Mesendoderm (in vitro differentiated cells): ENCODE measurements around the gene SRSF4. TPM values are rescaled to one million over a fixed set of nuclear protein-coding genes. Genes with fewer than 3 reads are reported as not detected.
A peak's percentile ranks its signal among the peaks of the same experiment; 100 is the strongest.

ENCODE experiments used
- DNase-seq: peaks from one replicate; pipeline ENCODE4 v3.0.0; 2013
- H2AK5ac ChIP-seq: 2 replicates; pipeline ENCODE4 v1.6.1; 2013; ENCODE audit warnings: low read length, inconsistent platforms
- H2BK120ac ChIP-seq: 2 replicates; pipeline ENCODE4 v1.6.1; 2013; ENCODE audit warnings: low read depth, mild to moderate bottlenecking, low read length, moderate library complexity, mixed read lengths
- H2BK15ac ChIP-seq: replicated peaks from 2 replicates; pipeline ENCODE4 v1.6.1; 2013; ENCODE audit warnings: low read depth, mild to moderate bottlenecking, moderate library complexity
- H2BK5ac ChIP-seq: 2 replicates; pipeline ENCODE4 v1.6.1; 2013; ENCODE audit warnings: low read length, inconsistent platforms
- H3K18ac ChIP-seq: 2 replicates; pipeline ENCODE4 v1.6.1; 2013; ENCODE audit warnings: mild to moderate bottlenecking, low read length, mixed read lengths
- H3K23ac ChIP-seq: one replicate; pipeline ENCODE4 v1.6.1; 2013; ENCODE audit warnings: low read length
- H3K27ac ChIP-seq: 2 replicates; pipeline ENCODE4 v1.5.1; 2013; ENCODE audit warnings: low read depth, mild to moderate bottlenecking, inconsistent platforms, low read length, moderate library complexity
- H3K27me3 ChIP-seq: 2 replicates; pipeline ENCODE4 v1.6.1; 2013; ENCODE audit warnings: low read length, control low read depth, mild to moderate bottlenecking, inconsistent platforms; ENCODE audit not compliant: insufficient read depth, poor library complexity
- H3K36me3 ChIP-seq: 2 replicates; pipeline ENCODE4 v1.6.1; 2013; ENCODE audit warnings: low read length, inconsistent platforms; ENCODE audit not compliant: control insufficient read depth, insufficient read depth
- H3K4ac ChIP-seq: one replicate; pipeline ENCODE4 v1.6.1; 2013; ENCODE audit warnings: low read depth, mild to moderate bottlenecking, low read length, moderate library complexity
- H3K4me1 ChIP-seq: 2 replicates; pipeline ENCODE4 v1.6.1; 2013; ENCODE audit warnings: low read depth, low read length, inconsistent platforms; ENCODE audit not compliant: control insufficient read depth
- H3K4me2 ChIP-seq: 2 replicates; pipeline ENCODE4 v1.6.1; 2013; ENCODE audit warnings: low read length
- H3K4me3 ChIP-seq: 2 replicates; pipeline ENCODE4 v1.5.1; 2013; ENCODE audit warnings: mild to moderate bottlenecking, low read length
- H3K56ac ChIP-seq: one replicate; pipeline ENCODE4 v1.6.1; 2013; ENCODE audit warnings: low read length
- H3K79me1 ChIP-seq: 2 replicates; pipeline ENCODE4 v1.6.1; 2013; ENCODE audit warnings: low read length, inconsistent platforms
- H3K79me2 ChIP-seq: 2 replicates; pipeline ENCODE4 v1.6.1; 2013; ENCODE audit warnings: mild to moderate bottlenecking, low read length; ENCODE audit not compliant: control insufficient read depth, insufficient read depth
- H3K9ac ChIP-seq: 2 replicates; pipeline ENCODE4 v1.6.1; 2013; ENCODE audit warnings: low read length, inconsistent platforms
- H4K5ac ChIP-seq: one replicate; pipeline ENCODE4 v1.6.1; 2013; ENCODE audit warnings: low read length
- H4K8ac ChIP-seq: one replicate; pipeline ENCODE4 v1.6.1; 2013; ENCODE audit warnings: low read depth, mild to moderate bottlenecking, control low read depth, low read length, moderate library complexity
- WGBS: extraction: QIAGEN DNeasy Blood & Tissue Kit; methylation state at CpG from one replicate; pipeline ENCODE4 v1.1.7; 2013; ENCODE audit warnings: low lambda C conversion rate, missing lambda C conversion rate; ENCODE audit not compliant: insufficient coverage; ENCODE audit errors: extremely low coverage; 5-methylcytosine and 5-hydroxymethylcytosine counted together
- polyA plus RNA-seq, 2 experiments: library from polyadenylated mRNA; stranded (reverse); fragments of 200-250 nt; gene quantifications; one replicate each; pipeline ENCODE4 v1.2.3, GENCODE V29; 2013

The SRSF4 gene
- polyA plus RNA-seq (2013, experiment 1 of 2), result 89.4 TPM
- 88.1 TPM for polyA plus RNA-seq (2013, experiment 2 of 2)

GRCh38 chr1:29181413-29182225 is at the start of gene SRSF4:
SRSF4 (minus strand) TSS chr1:29181900; CDS start chr1:29181752, 148 bp downstream.
- H3K4ac ChIP-seq, result peak within 1 kb of the TSS; percentile 73
- H3K9ac ChIP-seq, result peak within 1 kb of the TSS; percentile 100
- no peak within 1 kb of the TSS for H2BK15ac ChIP-seq
- peak within 1 kb of the TSS; percentile 100 for H3K23ac ChIP-seq
- peak within 1 kb of the TSS; percentile 10 for H2BK120ac ChIP-seq
- peak within 1 kb of the TSS; percentile 92 for H3K4me2 ChIP-seq
- peak within 1 kb of the TSS; percentile 100 for H3K27ac ChIP-seq
- peak; percentile 99 for DNase-seq
- H3K36me3 ChIP-seq, result no peaks in the 10 kb centered on the region
- no CpG with 5 or more reads among the region's 100 CpGs for WGBS
- H3K18ac ChIP-seq, result peak within 1 kb of the TSS; percentile 92
- peak within 1 kb of the TSS; percentile 96 for H4K5ac ChIP-seq
- peaks cover 45% of the 10 kb centered on the region for H3K79me2 ChIP-seq
- H3K56ac ChIP-seq, result peak within 1 kb of the TSS; percentile 99
- H3K4me3 ChIP-seq, result peak within 1 kb of the TSS; percentile 100
- peak within 1 kb of the TSS; percentile 65 for H2AK5ac ChIP-seq
- no peaks in the 10 kb centered on the region for H3K27me3 ChIP-seq
- H4K8ac ChIP-seq, result peak within 1 kb of the TSS; percentile 29
- H3K79me1 ChIP-seq, result no peaks in the 10 kb centered on the region
- no peaks in the 10 kb centered on the region for H3K4me1 ChIP-seq
- H2BK5ac ChIP-seq, result peak within 1 kb of the TSS; percentile 96

- Histone ChIP-seq H3K4ac (peak within 1 kb of the TSS; percentile 70), H4K8ac (peak within 1 kb of the TSS; percentile 69), H3K18ac (no peak within 1 kb of the TSS), H3K27ac (no peak within 1 kb of the TSS), H3K4me3 (peak within 1 kb of the TSS; percentile 96), H3K9ac (peak within 1 kb of the TSS; percentile 86), H3K4me1 (no peaks in the 10 kb centered on the region), H3K36me3 (no peaks in the 10 kb centered on the region), H3K4me2 (peak within 1 kb of the TSS; percentile 94), H3K23ac (no peak within 1 kb of the TSS), H3K27me3 (no peaks in the 10 kb centered on the region), H2AK5ac (no peak within 1 kb of the TSS), H3K56ac (peak within 1 kb of the TSS; percentile 93), H4K5ac (peak within 1 kb of the TSS; percentile 3), H2BK15ac (no peak within 1 kb of the TSS), H3K79me1 (peaks cover 5% of the 10 kb centered on the region), H3K79me2 (peaks cover 3% of the 10 kb centered on the region), H2BK5ac (no peak within 1 kb of the TSS), H2BK120ac (no peak within 1 kb of the TSS)
- peak; percentile 96 for DNase-seq
- WGBS, result no CpG with 5 or more reads among the region's 52 CpGs
These were observed 49.1 kb upstream of the SRSF4 start, which contains the start of gene MECR for GRCh38 chr1:29230553-29231378. MECR (minus strand) TSS chr1:29230934; CDS start chr1:29230906, 28 bp downstream.

DNA sequence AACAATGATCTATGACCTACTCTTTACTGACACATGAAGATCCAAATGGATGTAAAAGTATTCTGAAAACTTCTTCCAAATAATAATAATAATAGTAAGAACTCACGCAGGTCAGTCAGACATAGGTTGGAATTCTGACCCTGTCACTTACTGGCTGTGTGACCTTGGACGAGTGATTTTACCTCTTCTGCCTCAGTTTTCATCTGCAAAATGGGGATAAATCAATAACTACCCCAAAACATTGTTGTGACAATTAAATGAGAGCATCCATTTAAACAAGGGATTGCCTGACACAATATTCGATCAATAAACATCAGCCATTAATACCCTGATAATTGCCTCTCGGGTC is 48.5 kb upstream of the SRSF4 start:
- H4K8ac ChIP-seq, result no peak overlapping the region
- H4K5ac ChIP-seq, result no peak overlapping the region
- H3K18ac ChIP-seq, result no peak overlapping the region
- DNase-seq, result no peak
- H2AK5ac ChIP-seq, result no peak overlapping the region
- no peak overlapping the region for H2BK5ac ChIP-seq
- no peak overlapping the region for H2BK120ac ChIP-seq
- H3K4me3 ChIP-seq, result peak overlapping the region; percentile 96
- H3K79me2 ChIP-seq, result peaks cover 3% of the 10 kb centered on the region
- H3K4me1 ChIP-seq, result no peaks in the 10 kb centered on the region
- no CpG with 5 or more reads among the region's 4 CpGs for WGBS
- no peak overlapping the region for H3K4ac ChIP-seq
- peak overlapping the region; percentile 86 for H3K9ac ChIP-seq
- H2BK15ac ChIP-seq, result no peak overlapping the region
- H3K36me3 ChIP-seq, result no peaks in the 10 kb centered on the region
- H3K4me2 ChIP-seq, result peak overlapping the region; percentile 94
- peaks cover 5% of the 10 kb centered on the region for H3K79me1 ChIP-seq
- no peak overlapping the region for H3K27ac ChIP-seq
- H3K23ac ChIP-seq, result no peak overlapping the region
- H3K56ac ChIP-seq, result peak overlapping the region; percentile 93
- H3K27me3 ChIP-seq, result no peaks in the 10 kb centered on the region

DNA sequence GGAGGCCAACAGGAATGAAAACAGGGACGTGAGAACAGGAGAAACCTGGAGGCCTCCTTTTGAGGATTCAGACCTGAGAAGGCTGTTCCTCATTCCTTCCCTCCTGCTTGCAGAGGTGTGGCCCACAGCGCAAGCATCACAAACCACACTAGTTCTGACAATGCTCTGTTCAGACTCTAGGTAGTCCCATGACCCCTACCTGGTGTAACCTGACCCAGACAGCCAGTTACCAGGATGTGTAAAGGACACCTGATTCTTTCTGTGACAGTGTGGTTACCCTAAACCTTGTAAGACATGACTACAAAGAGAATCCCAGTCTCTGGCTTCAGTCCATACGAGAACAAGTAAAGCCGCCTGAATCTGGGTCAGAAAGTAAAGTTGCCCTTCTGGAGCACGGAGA is 45.8 kb upstream of the SRSF4 start:
- no peak overlapping the region for H3K27ac ChIP-seq
- peaks cover 3% of the 10 kb centered on the region for H3K79me2 ChIP-seq
- no peaks in the 10 kb centered on the region for H3K4me1 ChIP-seq
- H3K4ac ChIP-seq, result no peak overlapping the region
- no peaks in the 10 kb centered on the region for H3K27me3 ChIP-seq
- H3K23ac ChIP-seq, result no peak overlapping the region
- no peak overlapping the region for H3K56ac ChIP-seq
- WGBS, result no CpG with 5 or more reads among the region's 5 CpGs
- H2BK5ac ChIP-seq, result no peak overlapping the region
- H2BK120ac ChIP-seq, result no peak overlapping the region
- DNase-seq, result peak; percentile 68
- H4K8ac ChIP-seq, result no peak overlapping the region
- H3K4me2 ChIP-seq, result no peak overlapping the region
- H3K79me1 ChIP-seq, result peaks cover 6% of the 10 kb centered on the region
- H4K5ac ChIP-seq, result no peak overlapping the region
- H3K36me3 ChIP-seq, result no peaks in the 10 kb centered on the region
- H3K18ac ChIP-seq, result no peak overlapping the region
- no peak overlapping the region for H2BK15ac ChIP-seq
- no peak overlapping the region for H2AK5ac ChIP-seq
- H3K9ac ChIP-seq, result no peak overlapping the region
- H3K4me3 ChIP-seq, result no peak overlapping the region

- no peaks in the 10 kb centered on the region for H3K4me1 ChIP-seq
These were observed 43.7 kb upstream of the SRSF4 start for GRCh38 chr1:29225361-29225760.

More at GRCh38 chr1:29225361-29225760, 43.7 kb upstream of the SRSF4 start:
- H3K79me1 ChIP-seq, result peaks cover 6% of the 10 kb centered on the region
- H3K4ac ChIP-seq, result no peak overlapping the region
- H2BK5ac ChIP-seq, result no peak overlapping the region
- no peak overlapping the region for H3K23ac ChIP-seq
- WGBS, result no CpG with 5 or more reads among the region's 4 CpGs
- no peak overlapping the region for H2BK120ac ChIP-seq
- no peak for DNase-seq
- H4K5ac ChIP-seq, result no peak overlapping the region
- no peak overlapping the region for H3K9ac ChIP-seq
- H3K56ac ChIP-seq, result no peak overlapping the region
- H3K4me2 ChIP-seq, result no peak overlapping the region
- no peaks in the 10 kb centered on the region for H3K27me3 ChIP-seq
- peaks cover 3% of the 10 kb centered on the region for H3K79me2 ChIP-seq
- H3K27ac ChIP-seq, result no peak overlapping the region
- no peak overlapping the region for H3K18ac ChIP-seq
- H4K8ac ChIP-seq, result no peak overlapping the region
- H3K36me3 ChIP-seq, result no peaks in the 10 kb centered on the region
- no peak overlapping the region for H2BK15ac ChIP-seq
- H2AK5ac ChIP-seq, result no peak overlapping the region
- H3K4me3 ChIP-seq, result no peak overlapping the region
